GM18498 (cell line): ENCODE results near the gene CDS1.
"Not testable (repeated sequence)": the region's sequence is repeated elsewhere in the genome, so short reads cannot be mapped to it uniquely, and the experiment has no call there.

ENCODE experiments used
- ATAC-seq: cut with Tn5 transposase; IDR thresholded peaks from one replicate; pipeline ENCODE4 v1.9.1; 2021; ENCODE audit warnings: mild to moderate bottlenecking, moderate library complexity; ENCODE audit not compliant: unreplicated experiment

Gene CDS1

GRCh38 chr4:84582988-84583875 is at the start of gene CDS1:
Gene CDS1 (plus strand): TSS chr4:84583127. CDS start chr4:84583402, 275 bp downstream.
- peak; percentile 57 for ATAC-seq

GRCh38 chr4:84535901-84536300 is 47.0 kb upstream of the CDS1 start:
- no peak for ATAC-seq

GRCh38 chr4:84545093-84545492 is 37.8 kb upstream of the CDS1 start:
- ATAC-seq, result no peak

GRCh38 chr4:84547211-84547610 is 35.7 kb upstream of the CDS1 start:
- ATAC-seq, result no peak

- not testable (repeated sequence) for ATAC-seq
Observed at GRCh38 chr4:84549191-84549590, 33.7 kb upstream of the CDS1 start.

GRCh38 chr4:84562156-84562555 is 20.8 kb upstream of the CDS1 start:
- no peak for ATAC-seq

GRCh38 chr4:84563002-84563401 is 19.9 kb upstream of the CDS1 start:
- no peak for ATAC-seq

GRCh38 chr4:84565951-84566350 is 17.0 kb upstream of the CDS1 start:
- ATAC-seq, result no peak

GRCh38 chr4:84568496-84568895 is 14.4 kb upstream of the CDS1 start:
- no peak for ATAC-seq

GRCh38 chr4:84569009-84569408 is 13.9 kb upstream of the CDS1 start:
- no peak for ATAC-seq

- no peak for ATAC-seq
Observed at GRCh38 chr4:84573385-84574068, 9.4 kb upstream of the CDS1 start.

GRCh38 chr4:84574069-84574720 is 8.7 kb upstream of the CDS1 start:
- ATAC-seq, result no peak

- no peak for ATAC-seq
Observed at GRCh38 chr4:84578540-84579402, 4.2 kb upstream of the CDS1 start.

- ATAC-seq, result no peak
Observed at GRCh38 chr4:84579403-84579776, 3.5 kb upstream of the CDS1 start.

- ATAC-seq, result peak; percentile 90
Observed at GRCh38 chr4:84582302-84582987, 482 bp upstream of the CDS1 start.

GRCh38 chr4:84583876-84584380 is 1.0 kb downstream of the CDS1 start:
- no peak for ATAC-seq

GRCh38 chr4:84585251-84585650 is 2.3 kb downstream of the CDS1 start:
- ATAC-seq, result no peak

GRCh38 chr4:84594724-84595123 is 11.8 kb downstream of the CDS1 start:
- no peak for ATAC-seq

- no peak for ATAC-seq
Observed at GRCh38 chr4:84596826-84597225, 13.9 kb downstream of the CDS1 start.

GRCh38 chr4:84597450-84597849 is 14.5 kb downstream of the CDS1 start:
- ATAC-seq, result no peak
